GM23338 (cell line): Measurements from ENCODE around the gene AS3MT.

Experiments
- POLR2AphosphoS5 ChIP-seq: IDR thresholded peaks from 2 replicates; pipeline ENCODE4 v1.6.1; 2016; ENCODE audit warnings: antibody characterized with exemption, low read depth
- ZNF114 ChIP-seq: fragments of 250-450 bp; sonication (Bioruptor Pico); IDR thresholded peaks from 2 replicates; pipeline ENCODE4 v1.5.0; 2020; ENCODE audit warnings: mild to moderate bottlenecking, moderate library complexity
- TF ChIP-seq, protein P1 (sequence below), 2 experiments: fragments of 200-600 bp in 1 of 2; sonication (generic) in 1 of 2; conservative IDR thresholded peaks; 2 replicates each; pipeline versions ENCODE4 v1.5.1 to v1.6.1; 2016 to 2017; ENCODE audit warnings: antibody characterized with exemption in 2 of 2, low read depth in 2 of 2, mild to moderate bottlenecking in 2 of 2, moderate library complexity in 1 of 2
- TF ChIP-seq, protein P2 (sequence below): IDR thresholded peaks from 2 replicates; pipeline ENCODE4 v1.6.1; 2016; ENCODE audit warnings: antibody characterized with exemption

DNA sequence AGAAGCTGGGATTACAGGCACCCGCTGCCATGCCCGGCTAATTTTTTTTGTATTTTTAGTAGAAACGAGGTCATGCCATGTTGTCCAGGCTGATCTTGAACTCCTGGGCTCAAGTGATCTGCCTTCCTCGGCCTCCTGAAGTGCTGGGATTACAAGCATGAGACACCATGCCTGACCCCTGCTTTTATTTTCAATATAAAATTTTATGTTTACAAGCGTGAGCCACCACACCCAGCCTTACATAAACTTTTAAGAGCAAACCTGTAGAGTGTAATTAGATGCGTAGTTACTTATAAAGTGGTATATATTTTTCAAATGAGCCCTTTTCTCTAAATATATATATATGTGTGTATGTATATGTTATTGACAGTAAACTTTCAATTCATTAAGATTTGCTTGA lies 57.6 kb downstream of the AS3MT start:
- TF ChIP-seq, protein P1, sequence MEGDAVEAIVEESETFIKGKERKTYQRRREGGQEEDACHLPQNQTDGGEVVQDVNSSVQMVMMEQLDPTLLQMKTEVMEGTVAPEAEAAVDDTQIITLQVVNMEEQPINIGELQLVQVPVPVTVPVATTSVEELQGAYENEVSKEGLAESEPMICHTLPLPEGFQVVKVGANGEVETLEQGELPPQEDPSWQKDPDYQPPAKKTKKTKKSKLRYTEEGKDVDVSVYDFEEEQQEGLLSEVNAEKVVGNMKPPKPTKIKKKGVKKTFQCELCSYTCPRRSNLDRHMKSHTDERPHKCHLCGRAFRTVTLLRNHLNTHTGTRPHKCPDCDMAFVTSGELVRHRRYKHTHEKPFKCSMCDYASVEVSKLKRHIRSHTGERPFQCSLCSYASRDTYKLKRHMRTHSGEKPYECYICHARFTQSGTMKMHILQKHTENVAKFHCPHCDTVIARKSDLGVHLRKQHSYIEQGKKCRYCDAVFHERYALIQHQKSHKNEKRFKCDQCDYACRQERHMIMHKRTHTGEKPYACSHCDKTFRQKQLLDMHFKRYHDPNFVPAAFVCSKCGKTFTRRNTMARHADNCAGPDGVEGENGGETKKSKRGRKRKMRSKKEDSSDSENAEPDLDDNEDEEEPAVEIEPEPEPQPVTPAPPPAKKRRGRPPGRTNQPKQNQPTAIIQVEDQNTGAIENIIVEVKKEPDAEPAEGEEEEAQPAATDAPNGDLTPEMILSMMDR (conservative IDR thresholded peaks at IDR 0.05; ENCODE audit: low read depth in 2 of 2) = no peak
- TF ChIP-seq POLR2AphosphoS5 (no peak), ZNF114 (CRISPR knock-in tag) (no peak)
- TF ChIP-seq, protein P2, sequence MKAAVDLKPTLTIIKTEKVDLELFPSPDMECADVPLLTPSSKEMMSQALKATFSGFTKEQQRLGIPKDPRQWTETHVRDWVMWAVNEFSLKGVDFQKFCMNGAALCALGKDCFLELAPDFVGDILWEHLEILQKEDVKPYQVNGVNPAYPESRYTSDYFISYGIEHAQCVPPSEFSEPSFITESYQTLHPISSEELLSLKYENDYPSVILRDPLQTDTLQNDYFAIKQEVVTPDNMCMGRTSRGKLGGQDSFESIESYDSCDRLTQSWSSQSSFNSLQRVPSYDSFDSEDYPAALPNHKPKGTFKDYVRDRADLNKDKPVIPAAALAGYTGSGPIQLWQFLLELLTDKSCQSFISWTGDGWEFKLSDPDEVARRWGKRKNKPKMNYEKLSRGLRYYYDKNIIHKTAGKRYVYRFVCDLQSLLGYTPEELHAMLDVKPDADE = no peak
